ENCODE results near the gene RNF207. TPM values are rescaled to one million over a fixed set of nuclear protein-coding genes. Genes with fewer than 3 reads are reported as not detected.

RNF207 gene
- total and polyA plus RNA-seq, 2 of the 8 experiments (the other 6 are each of a cell fraction or from before 2014, with no cell fraction given) = 3.9 to 5.4 TPM

GRCh38 chr1:6260961-6261614, 55.2 kb downstream of the RNF207 start, which contains the start of gene GPR153:
GPR153 (minus strand) TSS chr1:6261098; CDS start chr1:6254905, 6,193 bp downstream.
- ChIA-PET CTCF (ENCODE audit: partially characterized antibody) (interaction anchor here (1.5 to 3.1 kb wide), 6 partner anchors 14 to 96 kb away, joined by 4 to 25 read pairs (median 10); no protein-coding TSS in a partner anchor), POLR2A (ENCODE audit: partially characterized antibody) (interaction anchor here (1.3 to 2.8 kb wide), 2 partner anchors 12 to 17 kb away, joined by 3 to 17 read pairs; partner anchors contain the start of gene HES3)
- H3K4me1 ChIP-seq (replicated peaks in 1 of 4; ENCODE audit: control insufficient read depth in 3 of 4, insufficient read depth in 4 of 4, low read length in 3 of 4) = peaks cover 0 to 13% (median 3%) of the 10 kb centered on the region in 4 experiments; a peak in 6 of 7 replicates

More at GRCh38 chr1:6260961-6261614, 55.2 kb downstream of the RNF207 start, which contains the start of gene GPR153:
- 4% methylated on average over 25 of the region's 78 CpGs; no CpG with 5 or more reads in 1 of the 2 experiments for WGBS, 2 experiments (ENCODE audit: extremely low coverage in 1 of 2, insufficient coverage in 1 of 2, insufficient read length in 1 of 2, insufficient replicate concordance in 2 of 2, low coverage in 1 of 2, low lambda C conversion rate in 2 of 2, missing lambda C conversion rate in 1 of 2)
- Histone ChIP-seq H3K18ac (ENCODE audit: extremely low read depth, low read length) (no peak within 1 kb of the TSS; the same call in 1 of the 2 replicates), H3K56ac (replicated peaks; ENCODE audit: insufficient read length, low read depth, low read length) (no peak within 1 kb of the TSS), H3K9me3 (ENCODE audit: insufficient read depth in 2 of 2, low read depth in 1 of 2, low read length in 1 of 2) (no peaks in the 10 kb centered on the region), H2BK120ac (replicated peaks; ENCODE audit: low read depth, low read length) (no peak within 1 kb of the TSS), H2AK5ac (ENCODE audit: low read depth, low read length) (no peak within 1 kb of the TSS), H4K5ac (ENCODE audit: insufficient read length, low read depth, low read length) (no peak within 1 kb of the TSS), H3K27ac (ENCODE audit: low read depth, low read length) (no peak within 1 kb of the TSS), H4K91ac (replicated peaks; ENCODE audit: insufficient read length, low read length) (no peak within 1 kb of the TSS), H3K14ac (ENCODE audit: insufficient read length) (no peak within 1 kb of the TSS), H3K4me2 (ENCODE audit: insufficient read depth in 1 of 2, low read depth in 2 of 2, low read length in 2 of 2) (peak within 1 kb of the TSS; percentile 70 to 85), H3K36me3 (ENCODE audit: control insufficient read depth in 2 of 4, insufficient read depth in 4 of 4, low read length in 3 of 4) (no peaks in the 10 kb centered on the region), H3K4ac (replicated peaks; ENCODE audit: insufficient read length, low read depth, low read length) (no peak within 1 kb of the TSS), H3K4me3 (ENCODE audit: extremely low read depth in 1 of 4, insufficient read depth in 2 of 4, low read depth in 3 of 4, low read length in 4 of 4) (peak within 1 kb of the TSS; percentile 45 to 87 (median 50)), H4K8ac (ENCODE audit: extremely low read depth, insufficient read depth, low read length) (peak within 1 kb of the TSS; percentile 65; the same call in 1 of the 2 replicates), H2BK5ac (ENCODE audit: low read depth, low read length) (no peak within 1 kb of the TSS), H3K23me2 (ENCODE audit: low read depth, low read length) (peaks cover 7% of the 10 kb centered on the region; the same call in 1 of the 2 replicates), H2AFZ (ENCODE audit: low read length) (no peak within 1 kb of the TSS), H2BK12ac (ENCODE audit: low read depth, low read length) (no peak within 1 kb of the TSS), H3K27me3 (replicated peaks in 1 of 4; ENCODE audit: control insufficient read depth in 3 of 4, extremely low read depth in 1 of 4, insufficient read depth in 3 of 4, low read length in 3 of 4) (peaks cover 0 to 20% (median 13%) of the 10 kb centered on the region in 4 experiments; a peak in 3 of 7 replicates), H3K79me1 (ENCODE audit: low read depth, low read length) (no peaks in the 10 kb centered on the region), H2BK20ac (ENCODE audit: low read length) (no peak within 1 kb of the TSS), H4K20me1 (replicated peaks in 1 of 2; ENCODE audit: control insufficient read depth in 1 of 2, insufficient read depth in 2 of 2, low read length in 2 of 2) (peaks cover 13 to 22% of the 10 kb centered on the region in 2 experiments), H3K9ac (replicated peaks in 1 of 4; ENCODE audit: extremely low read depth in 1 of 4, low read depth in 3 of 4, low read length in 3 of 4) (0 out of 7 replicates have a peak within 1 kb of the TSS, but pooled peaks of 1 of the 4 experiments have one; percentile 1), H3K79me2 (ENCODE audit: control insufficient read depth in 1 of 2, insufficient read depth in 2 of 2, low read length in 2 of 2) (no peaks in the 10 kb centered on the region), H2BK15ac (ENCODE audit: low read length) (no peak within 1 kb of the TSS), H3K23ac (ENCODE audit: insufficient read length) (no peak within 1 kb of the TSS)
- TF ChIP-seq RBBP5 (IDR thresholded peaks at IDR 0.05; ENCODE audit: borderline replicate concordance, low read depth, low read length) (0 out of 2 replicates have a peak, but pooled peaks have one; percentile 42), EGR1 (IDR thresholded peaks at IDR 0.05; ENCODE audit: borderline replicate concordance, low read depth, low read length) (peak; percentile 59; the same call in 1 of the 2 replicates), KDM4A (IDR thresholded peaks at IDR 0.05; ENCODE audit: low read depth, low read length, severe bottlenecking) (peak; percentile 23), HDAC2 (IDR thresholded peaks at IDR 0.05; ENCODE audit: borderline replicate concordance in 1 of 2, low read depth in 2 of 2, low read length in 2 of 2) (no peak), SP2 (IDR thresholded peaks at IDR 0.05; ENCODE audit: low read length) (no peak), SIN3A (conservative IDR thresholded peaks at IDR 0.05 in 1 of 2, IDR thresholded peaks at IDR 0.05 in 1 of 2; ENCODE audit: low read depth in 1 of 2, low read length in 2 of 2) (peak in 1 of 2 experiments; percentile 63; a peak in 2 of 4 replicates)
- TF ChIP-seq, protein P1, sequence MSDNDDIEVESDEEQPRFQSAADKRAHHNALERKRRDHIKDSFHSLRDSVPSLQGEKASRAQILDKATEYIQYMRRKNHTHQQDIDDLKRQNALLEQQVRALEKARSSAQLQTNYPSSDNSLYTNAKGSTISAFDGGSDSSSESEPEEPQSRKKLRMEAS (IDR thresholded peaks at IDR 0.05) = no peak
- FAIRE-seq (no peak), DNase-seq (ENCODE audit: low read depth in 1 of 2, low spot score in 2 of 2) (peak in 1 of 2 experiments; percentile 73)
